Testis (tissue), 3 donors: ENCODE data around the gene SRCAP. TPM values are rescaled to one million over a fixed set of nuclear protein-coding genes. Genes with fewer than 3 reads are reported as not detected.

ENCODE experiments used
- DNase-seq: peaks from one replicate; pipeline ENCODE4 v3.0.0-alpha.2; 2019
- H3K27ac ChIP-seq, 2 donors: fragments of 200-600 bp; sonication (generic); one replicate each; pipeline ENCODE4 v1.5.1; 2019
- H3K27me3 ChIP-seq: fragments of 200-600 bp; sonication (generic); one replicate; pipeline ENCODE4 v1.5.1; 2019
- H3K36me3 ChIP-seq: fragments of 200-600 bp; sonication (generic); one replicate; pipeline ENCODE4 v1.5.1; 2017; ENCODE audit warnings: low read depth; ENCODE audit errors: missing control alignments
- H3K4me1 ChIP-seq: fragments of 200-600 bp; sonication (generic); one replicate; pipeline ENCODE4 v1.5.1; 2019
- H3K4me3 ChIP-seq, 2 donors: fragments of 200-600 bp; sonication (generic); one replicate each; pipeline ENCODE4 v1.5.1; 2017 to 2019
- H3K9me3 ChIP-seq: fragments of 200-600 bp; sonication (generic); one replicate; pipeline ENCODE4 v1.5.1; 2017
- POLR2A ChIP-seq: fragments of 450-650 bp; IDR thresholded peaks from one replicate; pipeline ENCODE4 v1.6.1; 2017; ENCODE audit warnings: antibody characterized with exemption, mild to moderate bottlenecking, moderate library complexity
- WGBS, 2 donors: methylation state at CpG; one replicate each; pipeline ENCODE4 v1.1.5; 2018; 5-methylcytosine and 5-hydroxymethylcytosine counted together
- intact Hi-C: fragments of 100-400 bp; cut with DNase I; formaldehyde crosslinking; loops from one replicate; pipeline ENCODE4 v1.15.1; 2023; ENCODE audit warnings: low total_unique reads
- polyA plus RNA-seq: library from polyadenylated mRNA; stranded (reverse); fragments of 350-450 nt; fragmentation: Illumina TruSeq; extraction: RNeasy Lipid Tissue Mini Kit (QIAGEN cat#74804); gene quantifications from one replicate; pipeline ENCODE4 v1.2.3, GENCODE V29; 2014; ENCODE audit warnings: low read depth, low replicate concordance; ENCODE audit not compliant: insufficient read depth
- total RNA-seq, 2 donors: library from RNA; depleted of rRNA; stranded (reverse); fragments of >200 nt; gene quantifications; one replicate each; pipeline ENCODE4 v1.2.3, GENCODE V29; 2016
- TF ChIP-seq, protein P1 (sequence below), 3 experiments: fragments of 450-650 bp in 2 of 3; fragments of 200-600 bp in 1 of 3; sonication (generic) in 1 of 3; IDR thresholded peaks; one replicate each; pipeline ENCODE4 v1.5.1; 2016 to 2019; ENCODE audit warnings: antibody characterized with exemption in 3 of 3, mild to moderate bottlenecking in 2 of 3, moderate library complexity in 1 of 3

SRCAP gene
- total and polyA plus RNA-seq, 3 donors from 2014 or later: 44.3 to 80.8 (median 74.3) TPM

DNA sequence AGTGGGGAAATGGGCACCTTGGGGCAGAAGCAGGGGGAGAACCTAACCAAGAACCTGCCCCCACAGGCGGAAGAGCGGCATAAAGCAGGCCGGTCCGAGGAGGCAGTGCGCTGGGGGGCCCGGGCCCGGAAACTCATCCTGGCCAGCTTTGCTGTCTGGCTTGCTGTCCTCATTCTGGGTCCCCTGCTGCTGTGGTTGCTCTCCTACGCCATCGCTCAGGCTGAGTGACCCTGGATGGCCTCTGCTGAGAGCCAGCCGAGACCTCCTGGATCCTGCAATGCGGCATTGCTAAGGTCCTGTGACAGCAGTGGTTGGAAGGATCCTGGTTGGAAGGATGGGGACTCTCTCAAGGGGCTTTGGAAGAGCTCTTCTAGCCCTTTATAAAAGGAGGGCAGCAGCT is 44.7 kb downstream of the SRCAP start:
- H3K9me3 ChIP-seq: no peaks in the 10 kb centered on the region
- WGBS, 2 donors: 88 to 91% methylated on average over 11 of the region's 11 CpGs
- intact Hi-C loops: no loop called here
- no peak for DNase-seq
- H3K4me3 ChIP-seq: no peak overlapping the region
- TF ChIP-seq, protein P1, sequence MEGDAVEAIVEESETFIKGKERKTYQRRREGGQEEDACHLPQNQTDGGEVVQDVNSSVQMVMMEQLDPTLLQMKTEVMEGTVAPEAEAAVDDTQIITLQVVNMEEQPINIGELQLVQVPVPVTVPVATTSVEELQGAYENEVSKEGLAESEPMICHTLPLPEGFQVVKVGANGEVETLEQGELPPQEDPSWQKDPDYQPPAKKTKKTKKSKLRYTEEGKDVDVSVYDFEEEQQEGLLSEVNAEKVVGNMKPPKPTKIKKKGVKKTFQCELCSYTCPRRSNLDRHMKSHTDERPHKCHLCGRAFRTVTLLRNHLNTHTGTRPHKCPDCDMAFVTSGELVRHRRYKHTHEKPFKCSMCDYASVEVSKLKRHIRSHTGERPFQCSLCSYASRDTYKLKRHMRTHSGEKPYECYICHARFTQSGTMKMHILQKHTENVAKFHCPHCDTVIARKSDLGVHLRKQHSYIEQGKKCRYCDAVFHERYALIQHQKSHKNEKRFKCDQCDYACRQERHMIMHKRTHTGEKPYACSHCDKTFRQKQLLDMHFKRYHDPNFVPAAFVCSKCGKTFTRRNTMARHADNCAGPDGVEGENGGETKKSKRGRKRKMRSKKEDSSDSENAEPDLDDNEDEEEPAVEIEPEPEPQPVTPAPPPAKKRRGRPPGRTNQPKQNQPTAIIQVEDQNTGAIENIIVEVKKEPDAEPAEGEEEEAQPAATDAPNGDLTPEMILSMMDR (IDR thresholded peaks at IDR 0.05): no peak
- no peak for TF ChIP-seq POLR2A
- peak overlapping the region in 1 of 2 donors; percentile 56 for H3K27ac ChIP-seq
- H3K27me3 ChIP-seq: no peaks in the 10 kb centered on the region
- H3K4me1 ChIP-seq: peaks cover 18% of the 10 kb centered on the region
- H3K36me3 ChIP-seq: no peaks in the 10 kb centered on the region

DNA sequence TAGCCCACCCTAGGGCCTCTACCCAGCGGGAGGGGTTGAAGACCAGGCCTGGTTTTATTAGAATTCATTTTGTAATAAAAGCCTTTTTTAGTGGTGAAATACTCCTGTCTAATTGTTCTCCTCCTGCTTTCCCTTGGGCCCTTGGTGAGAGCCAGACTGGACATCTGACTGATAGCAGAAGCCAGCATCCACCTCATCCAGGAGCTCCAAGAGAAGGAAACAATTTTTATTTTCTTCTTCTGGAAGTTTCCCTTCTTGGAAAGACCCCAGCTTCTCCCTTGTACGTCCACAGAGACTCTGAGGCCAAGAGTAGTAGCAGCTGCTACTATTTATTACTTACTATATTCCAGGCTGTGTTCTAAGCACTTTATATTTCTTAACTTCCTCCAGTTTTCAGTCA is 45.2 kb downstream of the SRCAP start:
- peak; percentile 51 for DNase-seq
- no peaks in the 10 kb centered on the region for H3K9me3 ChIP-seq
- peaks cover 18% of the 10 kb centered on the region for H3K4me1 ChIP-seq
- no peaks in the 10 kb centered on the region for H3K36me3 ChIP-seq
- peak overlapping the region in 1 of 2 donors; percentile 56 for H3K27ac ChIP-seq
- intact Hi-C loops: no loop called here
- H3K4me3 ChIP-seq: no peak overlapping the region
- WGBS, 2 donors: 78 to 83% methylated on average over 2 of the region's 2 CpGs
- TF ChIP-seq, protein P1 (IDR thresholded peaks at IDR 0.05): no peak
- no peak for TF ChIP-seq POLR2A
- no peaks in the 10 kb centered on the region for H3K27me3 ChIP-seq

DNA sequence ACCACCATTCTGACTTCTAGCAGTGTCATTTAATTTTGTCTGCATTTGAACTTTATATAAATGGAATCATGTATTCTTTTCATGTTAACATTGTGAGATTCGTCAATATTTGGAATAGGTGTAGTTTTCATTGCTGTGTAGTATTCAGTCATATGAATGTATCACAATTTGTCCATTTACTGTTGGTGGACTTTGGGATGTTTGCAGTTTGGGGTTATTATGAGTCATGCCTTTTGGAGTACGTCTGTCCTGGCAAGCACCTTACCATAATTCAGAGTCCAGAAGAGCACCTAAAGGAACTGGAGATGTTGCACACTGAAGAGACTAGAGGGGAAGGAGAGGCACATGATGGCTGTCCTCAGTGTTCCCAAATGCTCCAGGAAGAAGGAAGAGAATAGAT is 46.1 kb downstream of the SRCAP start:
- H3K4me3 ChIP-seq: no peak overlapping the region
- no peak overlapping the region for H3K27ac ChIP-seq
- no peak for DNase-seq
- peaks cover 17% of the 10 kb centered on the region for H3K4me1 ChIP-seq
- TF ChIP-seq, protein P1 (IDR thresholded peaks at IDR 0.05): no peak
- no peak for TF ChIP-seq POLR2A
- no peaks in the 10 kb centered on the region for H3K9me3 ChIP-seq
- H3K36me3 ChIP-seq: no peaks in the 10 kb centered on the region
- intact Hi-C loops: no loop called here
- no peaks in the 10 kb centered on the region for H3K27me3 ChIP-seq
- WGBS, 2 donors: 80 to 88% methylated on average over 2 of the region's 2 CpGs

DNA sequence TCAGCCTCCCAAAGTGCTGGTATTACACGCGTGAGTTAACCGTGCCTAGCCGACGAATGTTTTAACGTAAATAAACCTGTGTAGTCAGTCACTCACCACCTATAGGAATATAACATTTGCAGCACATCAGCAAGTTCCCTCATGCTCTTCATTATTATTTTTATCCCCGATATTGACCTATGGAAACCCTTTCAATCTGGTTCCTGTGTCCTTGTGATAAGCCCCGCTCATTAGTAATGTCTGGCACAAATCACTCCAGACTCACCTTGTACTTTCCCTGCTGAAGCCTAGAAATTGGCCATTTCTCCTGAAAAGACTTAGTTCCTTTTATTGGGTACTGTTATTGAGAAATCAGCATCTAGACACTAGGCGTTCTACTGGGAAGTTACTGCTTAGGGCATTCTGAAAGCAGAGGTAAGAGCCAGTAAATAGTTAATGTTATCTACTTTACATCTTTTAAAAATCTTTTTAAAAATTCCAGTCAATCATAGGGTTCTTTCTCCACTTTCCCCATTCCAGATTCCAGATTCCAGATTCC is 47.7 kb downstream of the SRCAP start:
- Histone ChIP-seq H3K4me3 (no peak overlapping the region), H3K27me3 (no peaks in the 10 kb centered on the region), H3K36me3 (no peaks in the 10 kb centered on the region), H3K27ac (no peak overlapping the region), H3K4me1 (peaks cover 5% of the 10 kb centered on the region), H3K9me3 (no peaks in the 10 kb centered on the region)
- DNase-seq: no peak
- 88 to 91% methylated on average over 9 of the region's 9 CpGs for WGBS, 2 donors
- intact Hi-C loops: no loop called here
- no peak for TF ChIP-seq POLR2A

DNA sequence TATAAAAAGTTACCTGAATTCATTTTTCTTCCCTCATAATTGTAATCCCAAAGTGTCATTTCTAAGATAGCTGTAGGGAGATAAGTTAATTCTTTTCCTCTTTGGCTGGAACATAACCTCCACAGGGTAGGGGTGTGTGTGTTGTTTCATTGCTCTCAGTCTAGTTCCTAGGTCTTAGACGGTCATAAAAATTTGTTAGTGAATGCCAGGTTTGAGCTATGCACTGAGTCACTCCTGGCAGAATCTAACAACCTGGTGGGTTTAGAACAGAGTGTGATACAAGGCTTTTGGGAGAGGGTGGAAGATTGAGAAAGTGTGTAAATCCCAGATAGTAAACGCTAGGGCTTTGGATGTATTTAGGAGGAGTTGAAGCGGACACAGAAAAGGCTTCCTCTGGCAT is 48.4 kb downstream of the SRCAP start:
- no peaks in the 10 kb centered on the region for H3K36me3 ChIP-seq
- H3K4me3 ChIP-seq: peak overlapping the region; percentile 70 to 92
- peaks cover 5% of the 10 kb centered on the region for H3K4me1 ChIP-seq
- H3K27me3 ChIP-seq: no peaks in the 10 kb centered on the region
- no peaks in the 10 kb centered on the region for H3K9me3 ChIP-seq
- DNase-seq: no peak
- WGBS, 2 donors: 10 to 31% methylated on average over 3 of the region's 3 CpGs
- intact Hi-C loops: no loop called here
- H3K27ac ChIP-seq: peak overlapping the region; percentile 72 to 73
- TF ChIP-seq POLR2A: no peak
- TF ChIP-seq, protein P1 (IDR thresholded peaks at IDR 0.05): no peak
